CD4-positive, alpha-beta T cell treated with Interleukin-15 for 1 hour (primary cell): Measurements from ENCODE around the gene TEX54.
"Not testable (repeated sequence)": the region's sequence is repeated elsewhere in the genome, so short reads cannot be mapped to it uniquely, and the experiment has no call there.

Source experiments
- DNase-seq: peaks from one replicate; pipeline ENCODE4 v3.0.0-alpha.2; 2020

TEX54 gene

GRCh38 chr11:62830904-62831519 lies 1.6 kb downstream of the TEX54 start:
- DNase-seq, result peak; percentile 26

- DNase-seq, result not testable (repeated sequence)
Observed at GRCh38 chr11:62828130-62828529, 4.5 kb downstream of the TEX54 start.

GRCh38 chr11:62823677-62824076 lies 9.0 kb downstream of the TEX54 start:
- DNase-seq, result no peak

GRCh38 chr11:62817129-62817528 lies 15.5 kb downstream of the TEX54 start:
- DNase-seq, result no peak

DNA sequence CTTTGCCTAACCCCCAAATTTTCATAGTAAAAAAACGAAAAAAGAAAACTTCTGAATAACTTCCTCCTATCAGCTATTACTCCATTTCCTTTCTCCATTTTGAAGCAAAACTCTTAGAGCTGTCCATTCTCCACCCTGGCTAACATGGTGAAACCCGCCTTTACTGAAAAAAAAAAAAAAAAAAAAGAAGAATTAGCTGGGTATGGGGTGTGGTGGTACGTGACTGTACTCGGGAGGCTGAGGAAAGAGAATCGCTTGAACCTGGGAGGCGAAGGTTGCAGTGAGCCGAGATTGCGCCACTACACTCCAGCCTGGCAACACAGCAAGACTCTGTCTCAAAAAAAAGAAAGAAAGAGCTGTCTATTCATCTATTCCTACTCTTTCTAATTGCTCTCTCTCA lies 16.1 kb downstream of the TEX54 start:
- peak; percentile 63 for DNase-seq

DNA sequence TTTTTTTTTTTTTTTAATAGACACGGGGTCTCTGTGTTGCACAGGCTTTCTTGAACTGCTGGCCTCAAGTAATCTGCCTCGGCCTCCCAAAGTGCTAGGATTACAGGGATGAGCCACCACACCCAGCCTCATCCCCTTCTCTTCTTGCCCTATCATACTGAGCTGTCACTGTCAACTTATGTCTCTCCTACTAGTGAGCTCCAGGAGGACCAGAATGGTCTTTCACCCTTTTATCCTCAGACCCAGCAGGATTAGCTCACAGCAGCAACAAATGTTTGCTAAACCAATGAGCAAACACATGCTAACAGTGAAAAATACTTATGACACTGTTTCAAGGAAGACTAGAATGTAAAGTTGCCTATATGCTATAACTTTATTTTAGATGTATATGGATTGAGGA lies 21.0 kb downstream of the TEX54 start:
- DNase-seq, result no peak

DNA sequence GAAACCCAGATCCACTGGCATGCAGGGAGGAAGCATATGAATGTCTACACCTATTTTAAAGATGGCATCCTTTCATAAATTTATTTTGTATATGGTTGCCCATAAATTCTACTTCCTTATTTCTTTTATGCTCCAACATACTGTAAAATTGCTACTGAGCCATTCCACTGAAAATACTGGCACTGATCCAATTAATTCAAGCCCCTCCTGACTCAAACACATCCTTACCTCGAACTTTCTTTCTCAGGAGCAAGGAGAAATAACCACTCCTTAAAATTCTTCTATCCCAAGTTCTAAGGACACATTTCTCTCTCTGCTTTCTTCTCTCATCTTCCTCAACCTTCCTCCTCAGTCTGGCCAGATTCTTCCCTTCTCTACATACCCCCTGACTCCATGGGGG lies 21.9 kb downstream of the TEX54 start:
- DNase-seq, result no peak

DNA sequence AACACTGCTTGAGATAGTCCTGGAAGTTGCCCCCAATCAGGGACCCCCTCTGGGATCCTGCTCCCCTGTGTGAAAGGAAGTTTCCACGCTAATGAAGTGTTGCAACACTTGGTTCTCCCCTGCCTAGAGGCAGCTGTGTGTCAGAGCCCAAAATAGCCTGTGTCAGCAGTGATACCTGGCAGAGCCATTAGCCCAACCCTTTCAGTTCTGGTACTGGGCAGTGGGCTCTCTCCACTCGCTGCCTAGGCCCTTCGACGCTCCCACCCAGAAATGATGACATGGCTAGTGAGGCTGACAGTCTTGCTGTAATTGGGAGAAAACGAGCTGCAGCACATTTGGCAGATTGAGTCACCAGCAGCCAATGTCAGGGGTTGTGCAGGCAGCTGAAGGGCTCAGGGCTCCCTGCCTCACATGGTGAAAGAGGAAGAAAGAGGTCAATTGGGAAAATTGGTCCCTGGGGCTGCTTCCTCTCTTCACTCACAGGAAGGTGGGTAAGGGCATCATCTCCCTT lies 26.0 kb downstream of the TEX54 start:
- DNase-seq, result peak; percentile 70

- peak; percentile 26 for DNase-seq
Observed at GRCh38 chr11:62805961-62806441, 26.6 kb downstream of the TEX54 start.

DNA sequence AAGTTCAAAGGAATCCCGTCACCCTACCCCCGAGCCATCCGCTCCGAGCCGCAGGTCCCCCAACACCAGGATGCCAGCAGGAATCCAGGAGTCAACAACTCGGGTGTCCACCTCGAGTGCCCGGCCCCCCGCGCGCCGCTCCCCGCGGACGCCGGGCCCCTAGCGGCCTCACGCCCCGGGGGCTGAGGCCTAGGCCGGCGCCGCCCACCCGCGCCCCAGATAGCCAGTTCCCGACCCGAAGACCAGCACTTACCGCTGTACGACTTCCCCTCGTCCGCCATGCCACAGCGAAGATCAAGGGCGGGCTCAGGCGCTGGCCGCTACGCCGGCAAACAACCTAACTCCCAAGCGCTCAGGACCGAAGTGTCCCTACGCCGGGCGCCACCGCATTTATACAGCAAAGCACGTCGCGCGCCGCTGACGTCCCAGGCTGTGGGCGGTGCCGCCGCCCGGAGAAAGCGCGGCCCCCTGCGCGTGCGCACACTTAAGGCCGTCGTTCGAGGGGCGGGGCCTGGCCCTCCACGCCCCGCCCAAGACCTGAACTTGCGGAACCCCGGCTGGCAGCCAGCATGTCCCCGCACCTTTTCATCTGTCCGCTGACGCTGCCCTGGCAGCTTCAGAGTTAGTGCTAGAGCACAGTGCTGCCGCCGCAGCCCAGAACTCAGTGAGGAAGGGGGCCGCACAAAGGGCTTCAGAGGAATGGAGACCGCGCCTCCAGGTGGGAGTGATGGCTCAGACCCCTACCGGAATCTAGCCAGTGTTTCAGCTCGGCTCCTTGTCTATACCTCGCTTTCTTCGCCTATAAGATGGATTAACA lies 27.4 kb downstream of the TEX54 start, which contains the start of gene NXF1:
Gene NXF1 (minus strand): TSS at position 365 of the 817 bp plus-strand sequence. CDS start 84 bp downstream, at position 281.
- DNase-seq, result peak; percentile 94

- DNase-seq, result no peak
Observed at GRCh38 chr11:62804310-62805075, 28.1 kb downstream of the TEX54 start.

DNA sequence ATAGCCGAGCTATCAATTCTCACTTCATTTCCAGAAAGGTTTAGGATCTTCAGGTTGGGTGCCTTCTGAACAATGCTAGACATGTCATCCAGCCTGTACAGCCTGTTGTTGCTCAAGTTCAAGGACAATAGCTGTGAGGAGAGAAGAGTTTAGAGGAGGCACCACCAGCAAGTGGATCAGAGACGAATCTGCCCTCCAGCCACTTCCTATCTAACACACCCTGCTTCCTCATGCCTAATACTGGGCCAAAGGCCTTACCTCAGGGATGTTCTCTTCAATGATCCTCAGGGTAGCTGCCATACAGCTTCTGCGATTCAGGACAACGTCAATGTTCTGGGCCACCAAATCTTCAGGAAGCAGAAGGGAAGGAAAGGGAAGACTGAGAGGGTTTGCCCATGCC lies 31.6 kb downstream of the TEX54 start:
- no peak for DNase-seq

- DNase-seq, result no peak
Observed at GRCh38 chr11:62799486-62799885, 33.2 kb downstream of the TEX54 start.

DNA sequence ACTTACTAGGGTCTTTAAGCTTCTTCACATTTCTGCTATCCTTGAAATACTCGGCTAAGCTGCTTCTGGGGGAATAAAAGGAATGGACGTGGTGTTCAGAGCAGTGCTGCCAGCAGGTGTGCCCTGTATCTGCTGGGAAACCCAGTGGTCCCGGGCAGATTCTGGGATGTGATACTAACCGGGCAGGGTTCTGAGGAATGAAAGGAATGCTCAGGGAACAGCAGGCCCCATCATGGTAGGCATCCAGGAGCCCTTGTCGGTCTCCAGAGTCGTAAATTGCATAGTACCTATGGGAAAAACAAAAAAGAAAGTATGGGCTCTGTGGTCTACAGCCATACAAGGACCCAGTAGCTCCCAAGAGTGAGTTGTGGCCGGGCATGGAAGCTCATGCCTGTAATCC lies 36.4 kb downstream of the TEX54 start:
- DNase-seq, result no peak

DNA sequence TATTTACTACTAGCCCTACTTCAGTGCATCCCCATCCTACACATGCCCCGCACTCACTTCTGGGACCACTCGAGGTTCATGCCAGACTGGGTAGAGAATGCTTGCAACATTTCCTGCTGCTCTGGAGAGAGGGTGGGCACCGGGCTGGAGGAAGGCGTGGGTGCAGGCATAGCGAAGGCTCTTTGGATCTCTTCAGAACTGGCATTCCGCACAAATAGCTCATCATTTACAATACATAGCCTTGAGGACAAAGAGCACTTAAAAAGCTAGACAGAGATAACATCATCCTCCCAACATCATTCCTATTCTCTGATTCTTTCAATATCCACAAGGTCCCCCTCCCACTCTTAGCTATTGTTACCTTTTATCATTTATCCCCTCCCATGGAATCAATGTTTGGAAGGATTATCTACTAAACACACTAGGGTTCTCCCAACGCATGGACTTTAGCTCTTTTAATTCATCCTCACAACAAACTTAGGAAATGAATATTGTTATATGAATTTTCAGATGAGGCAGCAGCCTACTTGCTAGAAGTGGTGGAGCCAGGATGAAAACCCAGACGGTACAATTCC lies 38.4 kb downstream of the TEX54 start:
- DNase-seq, result no peak

DNA sequence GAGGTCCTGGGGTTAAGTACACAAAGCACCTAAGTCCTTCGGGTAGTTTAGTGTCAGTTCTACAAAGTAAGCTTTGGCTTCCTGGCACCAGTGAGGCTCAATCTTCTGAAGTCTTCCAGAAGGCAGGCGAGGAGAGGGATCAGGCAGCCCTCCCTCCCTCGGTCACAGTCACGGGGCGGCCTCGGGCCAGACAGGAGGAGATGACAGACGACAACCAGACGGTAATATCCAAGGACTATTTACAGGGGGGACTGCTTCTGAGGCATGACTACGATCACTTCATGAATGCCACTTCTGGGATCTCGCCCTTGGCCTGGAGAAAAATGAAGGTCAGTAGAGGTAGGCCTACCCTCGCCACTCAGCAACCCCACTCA lies 40.5 kb downstream of the TEX54 start:
- no peak for DNase-seq

DNA sequence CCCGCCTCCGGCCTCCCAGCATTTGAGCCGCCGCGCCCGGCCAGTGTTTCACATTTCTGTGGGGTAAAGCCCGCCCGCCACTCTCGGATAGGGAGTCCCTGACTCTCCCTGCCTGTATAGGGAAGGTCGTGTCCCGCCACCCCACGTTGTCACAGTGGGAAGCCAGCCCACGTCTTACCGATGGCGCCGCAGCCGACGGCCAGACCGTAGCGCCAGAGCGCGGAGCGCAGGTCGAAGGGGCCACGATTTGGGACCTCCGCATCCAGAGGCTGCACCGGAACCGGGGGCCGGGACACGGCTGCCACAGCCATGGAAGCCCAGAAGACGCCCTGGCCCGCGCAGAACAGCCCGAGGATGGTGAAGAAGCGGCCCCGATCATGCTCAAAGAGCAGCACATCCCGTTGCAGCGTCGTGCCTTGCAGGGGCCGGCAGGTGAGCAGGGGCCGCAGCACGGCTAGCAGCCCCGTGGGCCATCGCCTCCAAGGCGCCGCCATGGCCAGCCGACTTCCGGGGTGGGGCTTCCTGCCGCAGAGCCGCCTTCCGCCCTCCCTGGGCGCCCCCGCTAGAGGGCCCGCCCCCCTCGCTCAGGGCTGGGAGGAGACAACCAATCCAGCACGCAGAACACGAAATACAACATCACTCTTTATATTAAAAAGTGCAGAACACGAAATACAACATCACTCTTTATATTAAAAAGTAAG lies 41.0 kb downstream of the TEX54 start, which contains the start of gene TMEM223:
Gene TMEM223 (minus strand): TSS at position 506 of the 701 bp plus-strand sequence. CDS start 12 bp downstream, at position 494.
- peak; percentile 87 for DNase-seq

DNA sequence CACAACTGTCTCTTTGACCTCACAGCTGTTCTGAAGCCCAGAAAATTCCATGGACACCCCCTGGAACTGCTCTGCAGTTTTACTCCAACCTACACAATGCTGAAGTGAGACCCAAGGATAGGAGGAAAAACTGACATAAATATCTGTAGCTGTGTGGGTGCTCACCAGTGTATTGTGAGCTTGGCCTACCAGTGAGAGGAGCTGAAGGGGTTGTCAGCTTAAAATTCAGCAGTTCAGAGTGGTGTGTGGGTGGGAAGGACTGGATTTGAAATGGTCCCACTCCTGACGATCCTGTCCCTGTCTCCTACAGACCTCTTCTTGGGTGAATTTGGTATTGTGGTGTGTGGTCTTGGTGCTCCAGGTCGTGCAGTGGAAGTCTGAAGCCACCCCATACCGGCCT lies 43.1 kb downstream of the TEX54 start:
- no peak for DNase-seq

DNA sequence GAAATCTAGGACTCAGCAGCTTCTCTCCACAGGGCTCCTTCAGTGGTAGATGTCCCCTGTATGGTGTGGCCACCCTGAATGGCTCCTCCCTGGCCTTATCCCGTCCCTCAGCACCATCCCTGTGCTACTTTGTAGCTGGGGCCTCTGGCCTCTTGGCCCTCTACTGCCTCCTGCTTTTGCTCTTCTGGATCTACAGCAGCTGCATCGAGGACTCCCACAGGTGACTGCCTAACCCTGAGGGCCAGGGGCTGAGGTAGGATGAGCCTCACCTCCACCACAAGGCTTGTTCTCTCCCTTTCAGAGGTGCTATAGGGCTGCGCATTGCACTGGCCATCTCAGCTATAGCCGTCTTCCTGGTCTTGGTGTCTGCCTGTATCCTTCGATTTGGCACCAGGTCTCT lies 43.6 kb downstream of the TEX54 start:
- DNase-seq, result no peak

DNA sequence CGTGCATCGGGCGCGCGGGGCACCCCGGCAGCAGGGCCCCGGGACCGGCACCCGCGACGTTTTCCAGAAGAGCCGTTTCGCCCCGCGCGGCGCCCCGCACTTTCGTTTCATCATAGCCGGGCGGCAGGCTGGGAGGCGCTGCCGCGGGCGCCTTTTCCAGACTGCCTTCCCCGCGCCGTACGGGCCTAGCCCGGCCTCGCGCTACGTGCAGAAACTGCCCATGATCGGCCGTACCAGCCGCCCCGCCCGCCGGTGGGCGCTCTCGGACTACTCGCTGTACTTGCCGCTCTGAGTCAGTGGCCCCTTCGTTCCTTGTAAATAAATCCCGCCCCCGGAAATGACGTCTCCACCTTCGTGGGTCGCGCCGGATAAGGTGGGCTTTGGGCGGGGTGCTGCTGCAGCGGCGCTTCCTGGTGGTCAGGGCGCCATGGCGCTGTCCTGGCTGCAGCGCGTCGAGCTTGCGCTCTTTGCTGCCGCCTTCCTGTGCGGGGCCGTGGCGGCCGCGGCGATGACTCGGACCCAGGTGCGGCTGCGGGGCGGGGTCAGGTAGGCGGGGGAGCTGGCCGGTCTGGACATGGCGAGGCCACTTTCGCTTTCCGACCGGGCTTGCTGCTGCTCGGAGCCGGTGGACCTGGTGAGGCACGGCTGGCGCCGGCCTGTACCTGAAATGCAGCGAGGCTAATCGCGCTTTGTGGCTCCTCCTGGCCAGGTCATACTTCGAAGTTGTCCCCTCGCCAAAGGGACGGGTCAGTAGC lies 45.5 kb downstream of the TEX54 start, which contains the start of gene TMEM179B:
Gene TMEM179B (plus strand): TSS at position 398 of the 755 bp plus-strand sequence. CDS start 30 bp downstream, at position 428.
- DNase-seq, result peak; percentile 97

DNA sequence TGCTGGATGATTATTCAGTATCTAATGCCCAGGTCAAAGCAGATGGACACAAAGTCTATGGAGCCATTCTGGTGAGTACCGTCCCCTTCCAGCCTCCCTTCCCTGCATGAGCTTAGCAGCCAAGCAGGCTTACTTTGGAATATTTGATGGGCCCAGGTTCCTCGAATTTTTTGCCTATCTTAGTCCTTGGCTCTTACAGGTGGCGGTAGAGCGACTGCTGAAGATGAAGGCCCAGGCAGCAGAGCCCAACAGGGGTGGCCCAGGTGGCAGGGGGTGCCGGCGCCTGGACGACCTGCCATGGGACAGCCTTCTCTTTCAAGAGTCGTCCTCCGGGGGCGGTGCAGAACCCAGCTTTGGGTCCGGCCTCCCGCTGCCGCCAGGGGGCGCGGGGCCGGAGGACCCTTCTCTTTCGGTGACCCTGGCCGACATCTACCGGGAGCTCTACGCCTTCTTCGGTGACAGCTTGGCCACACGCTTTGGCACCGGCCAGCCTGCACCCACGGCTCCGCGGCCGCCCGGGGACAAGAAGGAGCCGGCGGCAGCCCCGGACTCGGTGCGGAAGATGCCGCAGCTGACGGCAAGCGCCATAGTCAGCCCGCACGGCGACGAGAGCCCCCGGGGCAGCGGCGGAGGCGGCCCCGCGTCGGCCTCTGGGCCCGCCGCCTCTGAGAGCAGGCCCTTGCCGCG lies 46.2 kb downstream of the TEX54 start:
- DNase-seq, result peak; percentile 88
